ENCODE results near the gene CFAP77.

DNA sequence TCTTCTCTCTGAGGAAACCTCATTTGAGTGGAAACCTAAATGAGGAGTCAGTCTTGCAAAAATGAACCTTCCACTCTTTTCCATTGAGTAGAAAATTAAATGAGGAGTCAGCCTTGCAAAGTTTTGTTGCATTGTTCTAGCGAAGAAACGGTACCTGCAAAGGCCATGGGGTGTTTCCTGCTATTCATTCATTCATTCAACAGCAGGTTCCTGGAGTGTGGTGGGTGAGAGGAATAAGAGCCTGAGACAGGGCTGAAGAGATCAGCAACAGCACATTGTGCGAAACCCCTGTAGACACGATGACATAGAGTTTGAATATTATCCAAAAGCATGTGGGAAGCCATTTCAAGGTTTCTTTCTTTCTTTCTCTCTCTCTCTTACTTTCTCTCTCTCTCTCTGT, 40.6 kb upstream of the CFAP77 start:
- TF ChIP-seq, protein P1, sequence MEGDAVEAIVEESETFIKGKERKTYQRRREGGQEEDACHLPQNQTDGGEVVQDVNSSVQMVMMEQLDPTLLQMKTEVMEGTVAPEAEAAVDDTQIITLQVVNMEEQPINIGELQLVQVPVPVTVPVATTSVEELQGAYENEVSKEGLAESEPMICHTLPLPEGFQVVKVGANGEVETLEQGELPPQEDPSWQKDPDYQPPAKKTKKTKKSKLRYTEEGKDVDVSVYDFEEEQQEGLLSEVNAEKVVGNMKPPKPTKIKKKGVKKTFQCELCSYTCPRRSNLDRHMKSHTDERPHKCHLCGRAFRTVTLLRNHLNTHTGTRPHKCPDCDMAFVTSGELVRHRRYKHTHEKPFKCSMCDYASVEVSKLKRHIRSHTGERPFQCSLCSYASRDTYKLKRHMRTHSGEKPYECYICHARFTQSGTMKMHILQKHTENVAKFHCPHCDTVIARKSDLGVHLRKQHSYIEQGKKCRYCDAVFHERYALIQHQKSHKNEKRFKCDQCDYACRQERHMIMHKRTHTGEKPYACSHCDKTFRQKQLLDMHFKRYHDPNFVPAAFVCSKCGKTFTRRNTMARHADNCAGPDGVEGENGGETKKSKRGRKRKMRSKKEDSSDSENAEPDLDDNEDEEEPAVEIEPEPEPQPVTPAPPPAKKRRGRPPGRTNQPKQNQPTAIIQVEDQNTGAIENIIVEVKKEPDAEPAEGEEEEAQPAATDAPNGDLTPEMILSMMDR (IDR thresholded peaks at IDR 0.05): no peak
- TF ChIP-seq ZFX (IDR thresholded peaks at IDR 0.05; ENCODE audit: borderline replicate concordance): no peak

Data from 22Rv1 (cell line).